Measurements from ENCODE around the gene TIMM10.

TIMM10 gene

GRCh38 chr11:57504511-57504910, 26.0 kb downstream of the TIMM10 start:
- H3K4me3 ChIP-seq (ENCODE audit: low read depth, low read length): no peak overlapping the region
- TF ChIP-seq CTCF (IDR thresholded peaks at IDR 0.05; ENCODE audit: low read depth, low read length, missing control alignments): no peak

GRCh38 chr11:57502870-57503269, 27.7 kb downstream of the TIMM10 start:
- no peak for TF ChIP-seq CTCF (IDR thresholded peaks at IDR 0.05; ENCODE audit: low read depth, low read length, missing control alignments)
- no peak overlapping the region for H3K4me3 ChIP-seq (ENCODE audit: low read depth, low read length)
- no peak for DNase-seq (ENCODE audit: low read depth)

More at GRCh38 chr11:57504511-57504910, 26.0 kb downstream of the TIMM10 start:
- no peak for DNase-seq (ENCODE audit: low read depth)

DNA sequence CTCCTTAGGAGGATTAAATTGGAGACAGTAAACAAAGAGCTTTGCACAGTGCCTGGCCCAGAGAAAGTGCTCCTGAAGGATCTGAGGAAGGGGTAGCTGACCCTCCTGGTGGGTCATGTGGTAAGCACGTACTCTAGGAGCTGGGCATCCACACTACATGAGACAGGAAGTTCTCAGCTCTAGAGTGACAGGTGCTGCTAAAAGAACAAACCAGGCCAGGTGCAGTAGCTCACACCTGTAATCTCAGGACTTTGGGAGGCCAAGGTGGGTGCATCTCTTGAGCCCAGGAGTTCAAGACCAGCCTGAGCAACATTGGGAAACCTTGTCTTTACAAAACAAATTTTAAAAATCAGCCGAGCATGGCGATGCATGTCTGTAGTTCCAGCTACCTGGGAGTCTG, 28.2 kb downstream of the TIMM10 start:
- TF ChIP-seq CTCF (IDR thresholded peaks at IDR 0.05; ENCODE audit: low read depth, low read length, missing control alignments): no peak
- no peak overlapping the region for H3K4me3 ChIP-seq (ENCODE audit: low read depth, low read length)
- no peak for DNase-seq (ENCODE audit: low read depth)

- no peak for DNase-seq (ENCODE audit: low read depth)
- no peak for TF ChIP-seq CTCF (IDR thresholded peaks at IDR 0.05; ENCODE audit: low read depth, low read length, missing control alignments)
Measured at GRCh38 chr11:57501953-57502352, 28.6 kb downstream of the TIMM10 start.

DNA sequence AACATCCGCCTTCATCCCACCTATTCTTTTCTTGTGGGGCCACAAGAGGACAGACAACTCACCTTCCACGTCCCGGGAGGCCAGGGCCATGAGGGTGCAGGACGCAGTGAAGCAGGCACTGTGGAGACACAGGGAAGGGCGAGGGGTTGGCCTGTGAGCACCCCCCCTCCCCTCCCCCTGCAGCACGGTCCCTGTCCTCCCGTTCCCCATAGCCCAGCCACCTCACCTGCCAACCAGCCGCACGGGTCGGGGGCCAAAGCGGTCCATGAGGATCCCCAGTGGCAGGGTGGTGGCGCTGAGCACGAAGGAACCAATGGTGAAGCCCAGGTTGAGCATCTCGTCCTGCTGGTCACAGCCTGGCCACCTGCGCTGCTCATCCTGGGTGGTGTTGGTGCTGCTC, 29.6 kb downstream of the TIMM10 start:
- no peak for TF ChIP-seq CTCF (IDR thresholded peaks at IDR 0.05; ENCODE audit: low read depth, low read length, missing control alignments)
- no peak overlapping the region for H3K4me3 ChIP-seq (ENCODE audit: low read depth, low read length)
- DNase-seq (ENCODE audit: low read depth): no peak

More at GRCh38 chr11:57501953-57502352, 28.6 kb downstream of the TIMM10 start:
- H3K4me3 ChIP-seq (ENCODE audit: low read depth, low read length): no peak overlapping the region

DNA sequence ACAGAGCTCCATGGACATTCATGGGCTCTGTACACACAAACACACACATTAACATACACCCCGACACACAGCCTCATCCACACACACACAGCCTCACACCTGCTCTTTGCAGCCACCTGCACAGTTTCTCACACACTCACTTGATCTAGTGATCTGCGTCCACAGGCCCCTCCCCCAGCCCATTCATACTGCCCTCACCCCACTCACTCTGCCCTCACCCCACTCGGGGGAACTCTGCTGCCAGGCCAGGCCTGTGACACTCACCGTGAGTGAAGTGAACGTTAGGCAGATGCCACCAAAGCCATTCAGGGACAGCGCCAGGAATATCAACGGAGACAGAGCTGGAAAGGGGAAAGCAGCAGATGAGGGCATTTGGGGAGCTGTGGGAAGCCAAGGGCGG, 30.0 kb downstream of the TIMM10 start:
- no peak for TF ChIP-seq CTCF (IDR thresholded peaks at IDR 0.05; ENCODE audit: low read depth, low read length, missing control alignments)
- H3K4me3 ChIP-seq (ENCODE audit: low read depth, low read length): no peak overlapping the region
- DNase-seq (ENCODE audit: low read depth): no peak

DNA sequence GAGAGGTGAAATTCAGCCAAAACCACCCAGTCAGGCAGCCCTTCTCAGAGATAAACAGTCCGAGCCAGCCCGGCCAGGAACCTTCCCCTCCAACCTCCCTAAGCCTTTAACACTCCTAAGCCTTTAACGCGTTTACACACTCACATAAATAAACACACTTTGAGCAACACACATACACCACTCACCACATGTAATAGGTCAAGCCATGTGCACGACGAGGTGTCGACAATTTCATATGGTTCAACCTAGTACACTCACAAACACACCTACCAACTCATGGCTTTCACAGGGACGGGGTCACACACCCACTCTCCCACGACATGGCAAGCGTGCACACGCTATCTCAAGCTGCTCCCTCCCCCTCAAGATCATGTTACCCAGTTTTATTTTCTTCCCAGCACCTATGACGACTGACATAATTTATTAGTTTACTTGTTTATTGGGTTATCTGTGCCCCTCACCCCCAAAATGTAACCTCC, 30.5 kb downstream of the TIMM10 start:
- no peak for DNase-seq (ENCODE audit: low read depth)
- TF ChIP-seq CTCF (IDR thresholded peaks at IDR 0.05; ENCODE audit: low read depth, low read length, missing control alignments): no peak
- H3K4me3 ChIP-seq (ENCODE audit: low read depth, low read length): no peak overlapping the region
